DMS153 treated with DMSO at 0.1 percent for 48 hours (cell line): ENCODE data around the gene PTPRE.

Experiments used
- DNase-seq: peaks from one replicate; lab custom pipeline; 2025; ENCODE audit not compliant: unreplicated experiment; lab: John Stamatoyannopoulos, UW

The PTPRE gene

DNA sequence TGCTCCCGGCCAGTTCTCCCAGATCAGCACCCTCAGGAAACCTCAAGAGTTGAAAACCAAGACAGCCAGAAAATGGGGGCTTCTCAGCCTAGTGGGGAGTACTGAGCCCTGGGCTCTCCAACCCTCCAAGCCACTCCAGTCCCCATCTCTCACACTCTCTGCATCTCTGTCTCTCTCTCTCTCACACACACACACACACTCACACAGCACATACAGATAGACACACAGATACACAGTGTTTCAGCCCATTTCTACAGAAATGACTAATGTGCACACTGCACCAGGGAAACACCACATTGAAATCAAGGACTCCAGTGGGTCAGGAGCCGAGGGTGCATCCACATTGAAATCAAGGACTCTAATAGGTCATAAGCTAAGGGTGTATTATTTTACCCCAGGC lies 111.8 kb downstream of the PTPRE start:
- DNase-seq, result no peak

DNA sequence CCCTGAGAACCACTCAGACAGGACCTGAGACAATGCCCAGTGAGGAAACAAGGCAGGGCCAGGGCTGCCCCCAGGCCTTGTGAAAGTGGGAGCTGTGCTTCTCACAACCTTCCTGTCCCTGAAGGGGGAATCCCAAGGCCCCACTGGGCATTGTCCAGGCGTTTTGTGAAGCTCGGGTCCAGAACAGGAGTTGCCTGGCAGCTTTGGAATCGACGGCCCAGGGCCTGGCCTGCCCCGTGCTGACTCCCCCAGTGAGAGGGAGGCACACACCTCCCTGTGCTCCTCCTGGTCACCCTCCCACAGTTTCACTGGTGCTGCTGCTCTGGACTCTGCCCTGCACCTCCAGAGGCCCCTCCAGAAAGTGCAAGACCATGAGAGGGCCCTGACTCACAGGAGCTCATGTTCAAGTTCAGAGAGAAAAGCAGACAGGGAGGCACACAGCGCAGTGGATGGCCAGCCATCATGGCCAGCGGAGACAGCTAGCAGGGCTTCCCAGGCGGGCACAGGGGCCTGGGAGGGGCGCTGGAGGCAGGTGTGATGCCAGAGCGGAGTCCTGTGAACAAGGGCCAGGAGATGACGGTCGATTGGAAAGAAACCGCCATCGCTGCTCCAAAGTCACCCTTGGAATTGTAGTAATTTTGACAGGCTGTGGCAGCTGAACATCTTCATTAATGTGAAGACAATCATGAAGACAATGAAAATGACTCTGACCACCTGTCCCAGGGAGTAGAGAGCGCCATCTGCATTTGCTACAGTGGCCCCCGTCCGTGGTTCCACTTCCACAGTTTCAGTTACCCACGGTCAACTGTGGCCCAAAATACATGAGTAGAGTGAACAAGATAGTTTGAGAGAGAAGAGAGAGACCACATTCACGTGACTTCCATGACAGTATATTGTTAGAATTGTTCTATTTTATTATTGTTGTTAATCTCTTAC lies 115.6 kb downstream of the PTPRE start:
- DNase-seq, result no peak

DNA sequence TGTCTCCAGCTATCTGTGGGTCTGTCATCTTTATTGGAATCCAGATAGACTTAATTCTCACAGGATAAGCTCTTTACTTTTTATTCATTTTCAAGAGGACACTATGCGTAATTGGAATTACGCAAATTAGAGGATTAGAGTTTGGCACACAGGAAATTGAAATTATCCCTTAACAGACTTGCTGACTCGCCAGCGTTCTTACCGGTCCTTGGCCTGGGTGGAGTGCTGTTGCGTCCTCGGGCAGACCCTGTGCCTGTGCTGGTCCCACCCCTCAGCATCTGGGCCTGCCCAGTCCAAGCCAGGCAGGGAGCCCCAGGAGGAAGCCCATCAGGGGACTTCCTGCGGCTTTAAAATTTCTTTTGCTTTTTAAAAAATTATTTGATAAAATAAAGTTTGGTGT lies 117.5 kb downstream of the PTPRE start:
- DNase-seq, result no peak

DNA sequence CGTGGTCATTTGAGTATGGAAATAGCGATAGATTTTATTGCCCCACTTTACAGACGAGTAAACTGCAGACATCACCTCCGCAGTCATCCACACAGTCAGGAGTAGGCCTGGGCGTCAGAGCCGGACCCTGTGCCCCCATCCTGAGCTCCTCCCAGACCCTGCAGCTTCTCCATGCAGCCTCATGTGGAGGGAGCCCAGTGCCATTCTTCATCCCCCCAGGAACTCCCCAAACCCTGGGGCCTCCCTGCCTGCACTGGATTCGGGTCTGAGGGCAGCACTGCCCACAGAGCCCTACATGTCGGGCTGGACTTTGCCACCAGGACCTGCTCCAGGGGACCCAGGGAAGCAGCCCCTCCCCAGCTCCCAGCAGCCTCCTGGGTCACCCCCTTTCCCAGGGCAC lies 118.5 kb downstream of the PTPRE start:
- DNase-seq, result no peak

DNA sequence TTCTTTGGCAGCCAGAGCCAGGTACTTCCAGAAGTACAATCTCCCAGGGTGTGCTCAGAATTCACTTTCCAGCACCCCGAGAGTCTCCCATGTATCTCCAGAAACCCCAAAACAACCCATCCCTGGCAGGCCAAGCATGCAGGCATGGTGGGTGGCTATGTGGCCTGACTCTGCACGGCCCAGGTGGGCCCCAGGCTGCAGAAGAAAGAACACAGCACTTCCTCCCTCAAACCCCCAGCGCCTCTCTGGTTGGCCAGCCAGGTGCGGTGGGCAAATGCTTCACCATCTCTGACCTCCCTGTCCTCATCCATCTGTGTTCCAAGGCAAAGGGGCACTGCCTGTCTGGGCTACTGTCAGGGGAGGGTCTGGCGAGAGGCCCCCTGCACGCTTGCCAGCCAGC lies 119.0 kb downstream of the PTPRE start:
- no peak for DNase-seq

DNA sequence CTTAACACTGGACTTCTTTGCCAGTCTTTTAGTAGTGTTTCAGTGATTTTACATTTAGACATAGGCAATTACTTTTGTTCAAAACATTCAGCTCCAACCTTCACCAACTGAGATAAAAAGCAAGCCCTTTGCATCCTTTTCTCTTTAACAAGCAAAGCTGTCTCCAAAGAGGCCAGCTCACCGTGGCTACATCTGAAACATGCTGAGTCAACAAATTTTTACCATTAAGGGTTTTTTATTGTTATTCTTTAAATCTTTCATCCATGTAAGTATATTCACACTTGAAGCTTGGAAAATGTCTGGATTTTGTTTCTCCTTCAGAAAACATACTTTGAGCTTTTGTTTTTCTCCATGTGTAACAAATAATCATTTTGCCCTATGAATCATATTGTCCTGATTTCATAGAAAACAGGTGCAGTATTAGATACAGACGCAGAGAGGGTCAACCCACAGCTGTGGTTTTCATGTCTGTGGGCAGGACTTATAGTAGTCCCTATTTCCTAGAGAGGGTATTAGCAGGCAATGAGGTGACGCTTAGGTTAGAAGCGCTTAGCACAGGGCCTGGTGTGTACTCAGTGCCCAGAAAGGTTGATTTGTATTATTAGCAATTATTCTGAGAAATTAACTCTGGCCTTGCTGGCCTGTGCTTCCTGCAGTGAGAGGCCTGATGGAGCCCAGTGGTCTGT lies 119.9 kb downstream of the PTPRE start:
- DNase-seq, result no peak

DNA sequence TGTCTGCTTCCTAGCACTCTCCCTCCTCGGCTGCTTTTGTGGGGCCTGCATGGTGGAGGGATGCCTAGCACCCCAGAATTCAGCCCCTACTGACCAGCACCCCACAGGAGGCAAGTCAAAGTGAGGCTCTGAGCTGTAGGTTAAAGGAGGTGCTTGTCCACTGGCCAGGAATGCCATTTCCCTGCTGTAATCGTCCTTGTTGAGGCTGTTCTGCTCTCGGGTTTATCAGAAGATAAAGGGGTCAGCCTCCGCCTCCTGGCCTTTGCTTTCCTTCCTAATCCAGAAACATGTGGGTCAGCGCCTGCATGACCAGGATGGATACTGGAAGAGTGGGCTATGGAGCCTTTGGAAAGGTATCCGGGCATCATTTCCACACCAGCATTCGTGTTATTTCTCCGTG lies 120.4 kb downstream of the PTPRE start:
- no peak for DNase-seq

DNA sequence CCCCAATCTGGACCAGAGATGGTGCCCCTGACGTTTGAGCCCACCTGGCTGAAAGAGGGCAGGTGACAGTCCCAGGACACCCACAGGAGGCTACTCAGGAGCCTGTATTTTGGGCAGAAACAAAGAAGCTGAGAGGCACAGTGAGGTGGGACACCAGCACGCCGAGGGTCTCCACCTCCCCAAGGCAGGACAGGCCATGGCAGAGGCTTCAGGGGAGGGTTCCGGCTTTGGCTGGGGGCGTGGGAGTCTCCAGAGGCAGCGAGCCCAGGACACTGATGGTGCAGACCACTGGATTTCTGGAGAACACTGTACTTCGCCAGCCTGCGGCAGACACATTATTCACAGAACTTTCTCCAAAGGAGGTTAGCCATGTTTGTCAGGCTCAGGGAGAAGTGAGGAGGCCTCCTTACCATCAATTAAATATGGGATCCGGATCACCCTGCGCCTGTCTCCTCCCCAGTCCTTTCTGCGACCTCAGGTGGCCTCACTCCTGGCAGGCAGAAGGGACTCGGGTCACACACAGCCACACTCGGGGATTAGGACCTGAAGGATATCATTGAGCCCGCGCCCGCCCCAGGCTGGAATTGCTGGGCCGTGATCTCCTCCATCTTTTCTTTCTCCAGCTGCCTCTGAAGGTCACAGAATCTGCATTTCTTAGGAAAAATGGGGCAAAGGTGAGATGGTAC lies 121.1 kb downstream of the PTPRE start:
- DNase-seq, result no peak

DNA sequence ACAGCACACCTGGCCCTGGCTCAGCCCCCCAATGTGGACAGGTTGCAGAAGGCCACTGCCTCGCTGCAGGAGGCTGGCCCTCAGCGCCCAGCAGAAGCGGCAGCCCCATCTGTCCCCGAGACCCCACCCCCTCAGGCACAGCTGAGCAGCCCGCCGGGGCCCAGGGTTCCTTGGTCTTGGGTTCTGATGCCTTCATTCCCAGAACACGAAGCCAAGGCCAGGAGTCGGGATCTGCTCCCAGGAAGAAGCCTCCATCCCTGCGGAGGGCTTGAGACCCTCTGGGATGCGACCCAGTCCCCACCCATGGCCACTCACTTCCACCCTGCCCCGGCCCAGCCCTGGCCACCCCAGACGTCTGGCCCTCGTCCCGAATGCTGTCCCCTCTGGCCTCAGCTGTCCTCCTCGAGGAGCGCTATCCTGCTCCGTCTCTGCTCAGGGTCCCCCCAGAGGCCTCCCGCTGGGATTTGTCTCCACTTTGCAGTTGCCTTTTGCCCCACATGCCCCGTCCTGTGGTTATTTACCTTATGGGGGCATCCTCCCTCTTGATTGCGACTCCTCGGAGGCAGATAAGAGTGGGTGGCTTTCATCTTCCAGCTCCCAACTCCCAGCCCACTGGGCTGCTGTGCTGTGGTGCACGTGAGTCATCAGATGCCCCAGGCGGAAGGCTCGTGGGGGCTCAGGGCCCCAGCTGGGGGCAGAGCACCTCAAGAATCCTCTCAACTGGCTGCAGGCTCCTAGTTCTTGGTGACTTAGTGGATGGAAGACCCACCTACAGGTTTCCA lies 121.8 kb downstream of the PTPRE start:
- DNase-seq, result no peak

DNA sequence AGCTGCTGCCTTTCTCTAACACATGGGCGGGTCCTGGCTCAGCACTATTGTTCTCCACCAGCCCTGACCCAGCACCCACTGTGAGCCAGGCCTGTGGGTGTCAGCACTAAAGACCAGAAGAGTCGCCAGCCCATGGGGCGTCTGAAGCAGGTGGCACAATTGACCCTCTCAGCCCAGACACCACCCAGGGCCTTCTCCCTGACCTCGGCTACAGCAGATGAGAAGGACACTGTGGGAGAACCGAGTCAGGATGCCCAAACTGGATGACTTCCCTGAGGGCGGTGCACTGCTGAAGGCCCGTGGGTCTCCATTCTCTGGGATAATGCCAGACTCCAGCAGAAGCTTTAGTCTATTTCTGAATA lies 122.4 kb downstream of the PTPRE start:
- DNase-seq, result no peak

DNA sequence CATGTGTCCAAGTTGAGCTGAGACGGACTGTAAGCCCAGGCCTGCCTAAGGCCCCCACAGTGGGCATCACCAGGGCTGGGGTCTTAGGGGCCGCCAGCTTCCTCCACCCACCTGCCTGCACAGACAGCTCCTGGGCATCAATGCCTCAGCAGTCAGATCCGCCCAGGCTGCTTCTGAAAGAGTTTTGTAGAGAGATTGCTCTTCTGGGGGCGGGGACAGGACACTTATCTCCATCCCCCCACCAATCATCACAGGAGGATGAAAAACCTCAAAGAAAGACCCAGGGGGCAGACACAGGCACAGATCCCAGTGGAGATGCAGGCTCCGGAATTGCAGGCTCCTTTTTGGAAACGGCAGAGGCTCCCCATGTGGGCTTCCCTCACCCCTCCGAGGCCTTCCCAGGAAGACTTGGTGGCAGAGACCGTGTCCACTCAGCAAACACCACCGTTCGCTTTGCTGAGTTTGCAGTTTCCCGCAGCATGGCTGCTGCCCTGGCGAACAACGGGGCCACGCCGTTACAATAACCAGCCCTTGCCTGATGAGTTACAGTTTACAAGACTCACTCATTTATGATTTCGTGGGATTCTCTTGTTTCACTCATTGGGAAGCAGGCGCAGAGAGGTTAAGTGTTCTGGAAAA lies 122.9 kb downstream of the PTPRE start:
- no peak for DNase-seq

DNA sequence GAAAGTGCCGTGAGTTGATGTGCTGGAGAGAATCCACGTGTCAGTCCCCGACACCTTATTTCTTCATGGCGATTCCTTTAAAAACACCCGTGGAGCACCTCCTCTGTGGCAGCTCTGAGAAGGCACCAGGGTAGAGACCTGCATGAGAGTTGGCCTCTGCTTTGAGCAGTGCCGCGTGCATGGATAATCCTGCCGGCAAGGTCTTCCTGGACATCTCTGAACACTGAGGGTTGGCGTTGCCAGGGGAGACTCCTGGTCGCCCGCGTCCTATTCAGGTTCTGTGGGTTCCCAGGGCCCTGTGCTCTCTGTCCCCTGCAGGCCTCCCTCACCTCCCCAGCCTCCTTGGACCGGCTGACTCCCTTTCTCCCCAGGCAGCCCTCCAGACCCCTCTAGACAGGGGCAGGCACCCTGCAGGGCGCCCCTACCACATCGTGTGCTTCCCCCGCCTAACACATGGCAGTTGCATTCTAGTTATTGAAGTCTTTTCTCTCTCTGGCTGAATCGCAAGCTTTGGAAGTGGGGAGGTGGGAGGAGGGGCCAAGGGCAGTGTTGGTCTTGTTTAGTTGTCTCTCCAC lies 123.7 kb downstream of the PTPRE start:
- no peak for DNase-seq

DNA sequence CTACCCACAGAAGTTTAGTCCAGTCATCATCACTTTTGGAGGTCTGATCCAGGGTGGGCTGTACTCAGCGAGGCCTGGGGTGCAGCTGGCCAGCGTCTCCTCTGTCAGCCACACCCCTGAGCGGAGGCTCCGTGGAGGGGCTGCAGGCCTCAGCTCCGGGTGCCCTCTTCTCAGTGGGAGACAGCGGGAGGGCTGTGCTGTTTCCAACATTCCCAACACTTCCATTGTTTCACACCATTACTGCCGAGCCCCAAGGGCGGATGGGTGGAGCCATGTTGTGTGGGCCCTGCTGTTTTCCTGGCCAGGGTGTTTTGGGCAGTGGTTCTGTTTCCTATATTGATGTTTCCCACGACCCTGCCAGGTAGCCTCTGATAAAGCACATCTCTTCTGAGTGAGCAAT lies 124.3 kb downstream of the PTPRE start:
- DNase-seq, result no peak

DNA sequence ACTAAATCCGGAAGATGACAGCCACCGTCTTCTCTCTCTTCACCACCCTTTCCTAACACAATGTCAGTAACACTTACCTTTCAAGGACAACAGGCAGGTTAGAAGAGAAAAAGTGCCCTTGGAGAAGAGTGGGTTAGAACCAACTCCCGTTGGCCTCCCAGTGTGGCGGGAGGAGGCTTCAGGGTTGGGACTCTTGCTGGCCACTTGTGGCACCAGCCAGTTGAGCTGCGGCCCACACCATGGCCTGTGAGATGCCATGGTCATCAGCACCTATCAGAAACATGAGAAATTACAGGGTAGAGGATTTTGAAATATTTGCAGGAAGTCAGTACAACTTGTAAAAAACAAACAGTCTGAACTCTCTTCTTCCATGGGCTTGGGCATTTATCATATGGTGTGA lies 125.6 kb downstream of the PTPRE start:
- no peak for DNase-seq

DNA sequence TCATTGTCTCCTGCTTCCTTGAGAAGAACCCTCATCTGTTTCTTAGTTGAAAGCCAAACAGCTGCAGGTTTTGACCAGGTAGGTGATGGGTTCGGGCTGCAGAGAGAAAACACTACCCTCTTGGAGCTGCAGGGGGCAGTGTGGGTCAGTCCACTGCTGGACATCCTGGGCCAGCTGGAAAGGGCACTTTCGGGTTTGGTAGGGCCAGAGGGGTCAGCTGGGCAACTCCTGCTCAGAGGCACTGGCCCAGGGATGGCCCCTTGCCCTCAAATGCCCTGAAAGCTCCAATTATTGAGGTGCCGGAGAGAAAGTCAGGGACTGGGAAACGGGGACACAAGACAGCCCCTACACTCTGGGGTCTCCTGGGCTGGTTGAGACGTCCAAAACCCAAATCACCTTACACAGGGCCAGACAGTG lies 128.7 kb downstream of the PTPRE start:
- no peak for DNase-seq

DNA sequence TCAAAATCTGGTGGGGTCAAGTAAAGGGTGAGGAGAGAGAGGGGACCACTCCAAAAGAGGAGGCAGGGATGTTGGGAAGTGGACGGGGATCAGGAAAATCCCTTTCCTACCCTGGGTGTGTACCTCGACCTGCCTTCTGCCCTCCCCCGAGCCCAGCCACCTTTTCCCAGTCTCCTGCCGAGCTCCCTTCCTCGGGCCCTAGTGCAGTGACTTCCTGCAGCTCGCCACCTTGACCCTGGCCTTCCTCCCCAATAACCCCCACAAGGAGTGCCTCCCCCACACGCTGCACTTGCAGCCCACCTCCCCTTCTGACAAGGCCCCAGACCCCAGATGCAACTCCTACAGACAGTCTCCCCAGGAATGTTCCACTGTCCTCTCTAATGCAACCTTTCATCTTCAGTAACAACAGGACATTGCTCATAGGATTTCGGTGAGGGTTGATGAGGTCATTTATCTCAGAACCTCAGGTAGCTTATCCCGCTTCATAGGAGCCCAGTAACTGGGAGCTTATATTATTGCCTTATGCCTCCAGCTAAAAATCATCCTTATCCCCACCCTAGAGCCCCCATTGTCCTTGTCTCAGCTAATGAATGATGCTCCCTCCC lies 129.2 kb downstream of the PTPRE start:
- DNase-seq, result no peak

DNA sequence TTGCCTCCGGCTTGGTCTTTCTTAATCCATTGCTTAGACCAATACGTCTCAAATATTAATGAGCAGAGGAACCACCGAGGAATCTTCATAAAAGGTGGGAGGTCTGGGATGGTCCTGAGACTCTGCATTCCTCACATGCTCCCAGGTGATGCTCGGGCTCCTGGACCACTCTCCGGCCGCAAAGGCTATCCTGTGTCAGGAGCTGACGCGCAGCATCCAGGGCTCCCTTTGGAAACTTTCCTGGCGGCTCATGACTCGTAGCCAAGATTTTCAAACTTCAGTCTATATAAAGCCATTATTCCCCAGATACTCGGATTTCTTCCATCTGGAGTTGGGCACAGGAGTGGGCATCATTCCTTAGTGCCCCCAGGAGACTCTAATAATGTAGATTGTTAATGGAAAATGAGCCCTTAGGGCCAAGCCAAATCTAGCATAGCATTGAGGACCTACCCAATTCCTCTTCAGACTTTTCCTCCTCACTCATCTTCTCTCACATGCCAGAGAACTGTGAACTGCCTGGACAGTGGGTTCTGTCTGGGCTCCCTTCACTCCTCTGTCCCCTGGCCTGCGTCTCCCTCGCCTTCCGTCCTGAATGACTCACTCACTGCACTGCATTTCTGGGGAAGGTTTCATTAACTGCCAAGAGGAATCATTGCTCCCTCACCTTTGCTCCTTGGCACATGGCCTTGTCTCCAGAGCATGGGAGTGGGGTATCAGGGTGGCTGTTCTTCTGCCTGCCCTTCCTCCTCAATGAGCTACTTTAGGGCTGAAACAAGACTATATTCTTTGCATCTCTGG lies 130.0 kb downstream of the PTPRE start:
- DNase-seq, result no peak

DNA sequence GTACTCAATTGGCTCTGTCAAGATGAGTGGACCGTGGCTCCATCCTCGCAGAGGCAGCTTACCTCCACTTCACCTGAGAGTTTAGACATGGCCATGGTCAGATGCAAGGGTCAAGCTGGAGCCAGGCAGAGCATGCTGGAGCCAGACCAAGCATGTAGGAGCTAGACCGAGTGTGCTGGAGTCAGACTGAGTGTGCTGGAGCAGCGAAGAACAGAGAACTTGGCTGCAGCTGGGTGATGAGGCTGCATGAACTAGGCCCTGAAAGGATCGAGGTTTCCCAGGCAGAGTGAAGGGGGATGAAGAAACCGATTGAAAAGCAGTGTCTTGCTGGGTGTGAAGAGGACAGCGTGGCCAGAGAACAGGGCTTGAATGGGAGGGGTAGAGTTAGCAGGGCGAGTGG lies 133.2 kb downstream of the PTPRE start:
- DNase-seq, result no peak

DNA sequence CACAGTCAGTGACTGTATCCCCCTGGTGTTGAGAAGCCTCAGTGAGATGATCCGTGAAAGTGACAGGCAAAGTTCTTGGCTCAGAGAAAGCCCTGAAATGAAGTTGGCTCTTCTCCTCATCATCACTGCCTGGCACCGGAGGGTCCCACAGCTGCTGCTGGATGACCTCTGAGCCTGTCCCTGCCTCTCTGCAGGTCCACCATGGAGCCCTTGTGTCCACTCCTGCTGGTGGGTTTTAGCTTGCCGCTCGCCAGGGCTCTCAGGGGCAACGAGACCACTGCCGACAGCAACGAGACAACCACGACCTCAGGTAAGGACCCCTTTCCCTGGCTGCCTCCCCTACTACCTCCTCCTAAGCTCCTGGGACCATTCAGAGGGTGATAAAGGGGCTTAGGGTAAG lies 133.8 kb downstream of the PTPRE start:
- DNase-seq, result no peak
